ENCODE data around the gene MCF2L. TPM values are rescaled to one million over a fixed set of nuclear protein-coding genes. Genes with fewer than 3 reads are reported as not detected.

The MCF2L gene
- polyA plus RNA-seq, 2 of the 4 experiments (the other 2 are of a cell fraction), result 0.36 to 0.92 TPM

GRCh38 chr13:113135281-113135760 lies 166.3 kb downstream of the MCF2L start:
- WGBS (ENCODE audit: missing lambda C conversion rate), result 63% methylated on average over 2 of the region's 2 CpGs
- TF ChIP-seq HES2 (IDR thresholded peaks at IDR 0.05), result no peak
- no peak for TF ChIP-seq ZSCAN20 (CRISPR knock-in tag; IDR thresholded peaks at IDR 0.05)
- TF ChIP-seq, protein P1, sequence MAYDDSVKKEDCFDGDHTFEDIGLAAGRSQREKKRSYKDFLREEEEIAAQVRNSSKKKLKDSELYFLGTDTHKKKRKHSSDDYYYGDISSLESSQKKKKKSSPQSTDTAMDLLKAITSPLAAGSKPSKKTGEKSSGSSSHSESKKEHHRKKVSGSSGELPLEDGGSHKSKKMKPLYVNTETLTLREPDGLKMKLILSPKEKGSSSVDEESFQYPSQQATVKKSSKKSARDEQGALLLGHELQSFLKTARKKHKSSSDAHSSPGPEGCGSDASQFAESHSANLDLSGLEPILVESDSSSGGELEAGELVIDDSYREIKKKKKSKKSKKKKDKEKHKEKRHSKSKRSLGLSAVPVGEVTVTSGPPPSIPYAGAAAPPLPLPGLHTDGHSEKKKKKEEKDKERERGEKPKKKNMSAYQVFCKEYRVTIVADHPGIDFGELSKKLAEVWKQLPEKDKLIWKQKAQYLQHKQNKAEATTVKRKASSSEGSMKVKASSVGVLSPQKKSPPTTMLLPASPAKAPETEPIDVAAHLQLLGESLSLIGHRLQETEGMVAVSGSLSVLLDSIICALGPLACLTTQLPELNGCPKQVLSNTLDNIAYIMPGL (CRISPR knock-in tag; IDR thresholded peaks at IDR 0.05; ENCODE audit: borderline replicate concordance), result no peak
- TF ChIP-seq ELK1 (IDR thresholded peaks at IDR 0.05; ENCODE audit: low read depth, low read length), result no peak
- no peak for TF ChIP-seq FOXS1 (CRISPR knock-in tag; IDR thresholded peaks at IDR 0.05)
- no peak for TF ChIP-seq NFE2L2 (conservative IDR thresholded peaks at IDR 0.05; ENCODE audit: low read length)
- no peak for TF ChIP-seq RNF2 (IDR thresholded peaks at IDR 0.05; ENCODE audit: borderline replicate concordance, low read depth)
- TF ChIP-seq POLR2AphosphoS2 (conservative IDR thresholded peaks at IDR 0.05; ENCODE audit: low read length), result no peak
- no peak for TF ChIP-seq PHF8 (IDR thresholded peaks at IDR 0.05; ENCODE audit: borderline replicate concordance, low read depth)
- TF ChIP-seq RCOR1 (IDR thresholded peaks at IDR 0.05; ENCODE audit: low read depth, low read length), result no peak
- no peak for TF ChIP-seq HDAC2 (IDR thresholded peaks at IDR 0.05)
- no peak for TF ChIP-seq EHMT2 (IDR thresholded peaks at IDR 0.05; ENCODE audit: low read depth)
- no peak for TF ChIP-seq GATA3 (IDR thresholded peaks at IDR 0.05; ENCODE audit: borderline replicate concordance)
- TF ChIP-seq JUN (IDR thresholded peaks at IDR 0.05), result no peak
- Histone ChIP-seq H3K4me1 (no peaks in the 10 kb centered on the region), H3K4me2 (no peak overlapping the region), H3K4me3 (no peak overlapping the region), H3K27ac (no peak overlapping the region), H3K9me3 (no peaks in the 10 kb centered on the region)
- DNase-seq (ENCODE audit: low read depth in 1 of 2, low spot score in 1 of 2) (no peak), FAIRE-seq (no peak), ATAC-seq (no peak)
- ChIA-PET CTCF (no interaction called here), POLR2A (no interaction called here)

DNA sequence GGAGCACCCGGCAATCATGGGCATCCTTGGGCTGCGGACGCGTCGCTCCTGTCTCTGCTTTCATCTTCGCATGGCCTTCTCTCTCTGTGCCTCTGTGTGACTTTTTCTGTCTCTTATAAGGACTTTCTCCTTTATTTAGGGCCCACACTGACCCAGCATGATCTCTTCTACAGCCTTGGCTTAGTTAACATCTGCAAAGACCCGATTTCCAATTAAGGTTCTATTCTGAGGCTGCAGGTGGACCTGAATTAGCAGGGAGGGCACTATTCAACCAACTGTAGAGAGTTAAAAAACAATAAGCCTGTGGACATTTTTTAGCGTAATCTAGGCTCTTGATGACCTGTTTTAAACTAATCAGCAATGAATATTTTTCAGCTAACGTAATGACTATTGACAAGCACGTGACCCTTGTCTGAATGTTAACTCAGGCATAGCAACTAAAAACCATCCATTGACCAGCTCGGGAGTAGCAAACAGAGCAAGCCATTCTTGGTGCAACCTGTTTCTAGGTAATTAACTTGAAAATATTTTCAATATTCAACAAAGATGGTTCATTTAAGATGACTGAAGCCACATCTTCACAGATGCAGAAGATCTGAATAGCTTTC lies 168.8 kb downstream of the MCF2L start:
- no peak for FAIRE-seq
- DNase-seq (ENCODE audit: low read depth in 1 of 2, low spot score in 1 of 2), result no peak
- Histone ChIP-seq H3K4me2 (no peak overlapping the region), H3K4me1 (no peaks in the 10 kb centered on the region), H3K4me3 (no peak overlapping the region), H3K9me3 (no peaks in the 10 kb centered on the region), H3K27ac (no peak overlapping the region)
- ChIA-PET CTCF (no interaction called here), POLR2A (no interaction called here)
- TF ChIP-seq CEBPB (IDR thresholded peaks at IDR 0.05) (no peak), CBX2 (IDR thresholded peaks at IDR 0.05; ENCODE audit: borderline replicate concordance, low read depth) (no peak), MAZ (IDR thresholded peaks at IDR 0.05; ENCODE audit: borderline replicate concordance, low read depth, low read length) (no peak), CTCF (IDR thresholded peaks at IDR 0.05) (no peak), MAFK (IDR thresholded peaks at IDR 0.05; ENCODE audit: partially characterized antibody) (no peak), POLR2AphosphoS2 (conservative IDR thresholded peaks at IDR 0.05; ENCODE audit: low read length) (no peak), FOXS1 (CRISPR knock-in tag; IDR thresholded peaks at IDR 0.05) (no peak), HOXB5 (CRISPR knock-in tag; IDR thresholded peaks at IDR 0.05) (no peak), ZC3H11A (IDR thresholded peaks at IDR 0.05) (no peak), ESRRA (IDR thresholded peaks at IDR 0.05; ENCODE audit: borderline replicate concordance, low read length) (no peak), RCOR1 (IDR thresholded peaks at IDR 0.05; ENCODE audit: low read depth, low read length) (no peak), ZSCAN20 (CRISPR knock-in tag; IDR thresholded peaks at IDR 0.05) (no peak)
- TF ChIP-seq, protein P2, sequence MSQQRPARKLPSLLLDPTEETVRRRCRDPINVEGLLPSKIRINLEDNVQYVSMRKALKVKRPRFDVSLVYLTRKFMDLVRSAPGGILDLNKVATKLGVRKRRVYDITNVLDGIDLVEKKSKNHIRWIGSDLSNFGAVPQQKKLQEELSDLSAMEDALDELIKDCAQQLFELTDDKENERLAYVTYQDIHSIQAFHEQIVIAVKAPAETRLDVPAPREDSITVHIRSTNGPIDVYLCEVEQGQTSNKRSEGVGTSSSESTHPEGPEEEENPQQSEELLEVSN (IDR thresholded peaks at IDR 0.05; ENCODE audit: borderline replicate concordance, low read depth), result no peak
- no peak for ATAC-seq
- 72% methylated on average over 11 of the region's 11 CpGs for WGBS (ENCODE audit: missing lambda C conversion rate)

All from A549 (cell line).